Natural killer cell treated with Interleukin-12 subunit alpha and Interleukin-12 subunit beta and Interleukin-15 and Interleukin-18, amount 100 ng/mL, for 72 hours (primary cell): ENCODE data around the gene BTBD9. TPM values are rescaled to one million over a fixed set of nuclear protein-coding genes. Genes with fewer than 3 reads are reported as not detected.

Source experiments
- ATAC-seq, 2 donors: fragments of 150-1000 bp; cut with Tn5 transposase in 1 of 2; sonication (Bioruptor Pico), chemical (Tn5 transposase) in 1 of 2; 2 replicates each; pipeline ENCODE4 v1.10.0; 2021
- DNase-seq: peaks from one replicate; pipeline ENCODE4 v3.0.0; 2022; ENCODE audit warnings: low spot score
- H3K27ac Mint-ChIP-seq, 2 donors: 1 replicate in 1 of 2; 2 replicates in 1 of 2; pipeline ENCODE4 v1.8.0; 2022; ENCODE audit warnings: mixed read lengths in 2 of 2, mild to moderate bottlenecking in 1 of 2, moderate library complexity in 1 of 2
- H3K27me3 Mint-ChIP-seq, 2 donors: 1 replicate in 1 of 2; 2 replicates in 1 of 2; pipeline ENCODE4 v1.8.0; 2022; ENCODE audit warnings: mixed read lengths in 2 of 2
- H3K36me3 Mint-ChIP-seq: one replicate; pipeline ENCODE4 v1.8.0; 2022; ENCODE audit warnings: mixed read lengths
- H3K4me1 Mint-ChIP-seq, 2 donors: 1 replicate in 1 of 2; 2 replicates in 1 of 2; pipeline ENCODE4 v1.8.0; 2022; ENCODE audit warnings: low read depth in 2 of 2, mixed read lengths in 2 of 2, mild to moderate bottlenecking in 1 of 2
- H3K4me3 Mint-ChIP-seq: one replicate; pipeline ENCODE4 v1.8.0; 2022; ENCODE audit warnings: mixed read lengths
- H3K9me3 Mint-ChIP-seq: 2 replicates; pipeline ENCODE4 v1.8.0; 2022; ENCODE audit warnings: mixed read lengths
- total RNA-seq, 2 donors: library from RNA; stranded (reverse); gene quantifications; one replicate each; pipeline ENCODE4 v1.2.3, GENCODE V29; 2022

BTBD9 gene
- total RNA-seq, 2 donors from 2014 or later = 27.7 to 34.2 TPM

DNA sequence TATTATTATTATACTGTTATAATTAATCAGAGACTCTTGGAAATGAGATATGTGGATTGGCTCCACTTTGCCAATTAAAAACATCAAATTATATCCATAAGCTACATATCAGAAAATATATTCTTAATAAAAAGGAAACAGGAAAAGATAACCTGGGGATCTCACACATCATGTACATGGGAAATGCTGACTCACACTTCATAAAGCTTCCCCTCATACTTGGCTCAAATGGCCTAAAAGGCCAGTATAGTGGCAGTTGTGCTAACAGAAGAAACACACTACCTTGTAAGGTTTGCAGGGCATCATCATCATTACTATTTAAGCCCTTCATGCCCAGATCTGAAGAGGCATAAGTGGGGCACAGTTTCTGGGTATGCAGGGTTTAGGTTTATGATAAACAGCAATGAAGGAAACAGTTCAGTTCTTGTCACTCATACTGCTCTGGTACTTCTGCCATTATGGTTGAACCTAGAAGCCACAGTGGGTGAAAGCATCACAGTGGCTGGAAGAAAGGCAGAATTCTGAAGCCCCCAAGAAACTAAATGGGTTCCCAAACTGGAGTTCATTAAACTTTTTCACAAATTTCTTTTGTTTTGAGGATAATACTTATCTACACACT is 60.6 kb downstream of the BTBD9 start:
- no peak for ATAC-seq
- Mint-ChIP-seq H3K36me3 (no peaks in the 10 kb centered on the region), H3K4me3 (no peak overlapping the region), H3K27ac (no peak overlapping the region), H3K9me3 (no peaks in the 10 kb centered on the region), H3K4me1 (peaks cover 0 to 2% of the 10 kb centered on the region in 2 donors), H3K27me3 (no peaks in the 10 kb centered on the region)
- no peak for DNase-seq

- no peak for DNase-seq
- H3K36me3 Mint-ChIP-seq = no peaks in the 10 kb centered on the region
Observed at GRCh38 chr6:38578075-38578474, 61.7 kb downstream of the BTBD9 start.

DNA sequence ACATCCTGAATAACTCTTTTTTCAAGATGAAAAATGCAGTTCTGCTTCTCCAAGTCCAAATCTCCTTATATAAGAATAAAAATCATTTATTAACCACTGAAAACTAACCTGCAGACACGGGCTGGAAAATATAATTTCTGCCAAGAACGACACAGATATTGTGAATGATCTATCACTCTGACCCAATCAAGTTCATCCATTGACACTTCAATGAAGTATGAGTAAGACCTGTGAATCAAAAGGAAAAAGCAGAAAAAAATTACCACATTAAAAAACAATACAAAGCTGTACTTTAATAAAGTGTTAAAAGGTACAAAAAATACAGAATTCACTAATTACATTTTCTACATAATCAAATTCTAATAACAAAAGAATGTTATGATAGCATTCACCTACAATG is 62.2 kb downstream of the BTBD9 start:
- H3K4me1 Mint-ChIP-seq = peaks cover 6% of the 10 kb centered on the region in 2 donors
- ATAC-seq (no peak), DNase-seq (no peak)
- H3K27ac Mint-ChIP-seq = peak overlapping the region in 1 of 2 donors; percentile 8
- no peaks in the 10 kb centered on the region for H3K9me3 Mint-ChIP-seq
- H3K36me3 Mint-ChIP-seq = no peaks in the 10 kb centered on the region
- no peak overlapping the region for H3K4me3 Mint-ChIP-seq
- no peaks in the 10 kb centered on the region for H3K27me3 Mint-ChIP-seq

More at GRCh38 chr6:38578075-38578474, 61.7 kb downstream of the BTBD9 start:
- no peaks in the 10 kb centered on the region for H3K9me3 Mint-ChIP-seq
- no peak overlapping the region for H3K4me3 Mint-ChIP-seq
- peak overlapping the region in 1 of 2 donors; percentile 8 for H3K27ac Mint-ChIP-seq
- ATAC-seq = no peak
- H3K4me1 Mint-ChIP-seq = peaks cover 5 to 6% of the 10 kb centered on the region in 2 donors
- H3K27me3 Mint-ChIP-seq = no peaks in the 10 kb centered on the region

DNA sequence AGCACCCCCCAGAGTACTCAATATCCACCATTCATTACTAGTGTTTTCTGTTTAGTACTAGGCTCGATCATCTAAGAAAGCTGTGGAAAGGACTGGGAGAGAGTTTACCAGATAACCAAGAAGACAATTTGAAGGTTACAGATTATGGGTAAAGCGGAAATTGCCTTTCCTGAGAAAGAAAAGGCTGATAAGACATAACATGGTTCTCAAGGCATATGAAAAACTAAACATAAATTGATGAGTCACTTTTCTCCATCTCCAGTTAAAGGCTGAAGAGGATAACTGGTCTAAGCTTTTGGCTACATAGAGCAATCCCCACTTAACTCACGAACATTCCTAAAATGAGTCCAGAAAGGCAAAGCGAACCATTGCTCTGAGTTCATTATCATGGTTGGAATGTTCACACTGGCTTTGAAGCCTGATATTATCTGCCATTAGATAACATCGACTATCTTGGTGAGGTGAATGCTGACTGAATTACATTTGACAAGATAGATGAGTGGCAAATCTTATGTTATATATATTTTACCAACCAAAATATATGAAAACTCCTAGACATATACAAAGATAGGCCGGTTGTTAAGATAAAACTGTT is 65.8 kb downstream of the BTBD9 start:
- DNase-seq (no peak), ATAC-seq (no peak)
- no peaks in the 10 kb centered on the region for H3K27me3 Mint-ChIP-seq
- H3K36me3 Mint-ChIP-seq = no peaks in the 10 kb centered on the region
- no peaks in the 10 kb centered on the region for H3K9me3 Mint-ChIP-seq
- H3K4me3 Mint-ChIP-seq = no peak overlapping the region
- peaks cover 19 to 22% of the 10 kb centered on the region in 2 donors for H3K4me1 Mint-ChIP-seq
- H3K27ac Mint-ChIP-seq = peak overlapping the region; percentile 7 to 25

DNA sequence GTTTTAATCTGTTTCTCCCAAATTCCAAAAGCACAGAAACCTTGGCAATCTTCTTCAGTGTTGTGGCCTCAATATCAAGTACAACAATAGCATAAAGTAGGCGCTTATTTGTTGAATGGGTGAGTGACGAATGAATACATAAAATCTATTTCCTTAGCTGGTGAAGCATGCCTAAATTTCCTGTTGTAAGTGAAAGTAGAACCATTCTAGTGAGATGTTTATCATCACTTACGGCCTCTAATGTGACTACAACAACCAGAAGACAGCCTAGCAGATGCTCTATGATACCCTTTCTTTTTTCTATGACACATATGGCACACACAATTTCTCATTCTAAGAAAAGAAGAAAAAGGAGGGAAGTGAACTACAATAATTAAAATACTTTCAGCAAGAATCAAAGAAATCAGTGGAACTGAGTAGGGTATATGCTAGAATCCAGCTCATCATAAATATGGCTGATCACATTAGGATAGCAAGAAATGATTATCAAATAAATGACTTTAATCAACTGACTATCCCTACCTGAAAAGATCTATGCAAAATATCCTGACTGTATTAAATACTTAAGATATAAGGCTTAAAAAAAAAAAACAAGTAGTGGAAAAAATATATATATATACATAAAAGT is 67.4 kb downstream of the BTBD9 start:
- Mint-ChIP-seq H3K27ac (peak overlapping the region; percentile 80 to 88), H3K4me1 (peaks cover 19 to 22% of the 10 kb centered on the region in 2 donors), H3K36me3 (no peaks in the 10 kb centered on the region)

GRCh38 chr6:38571721-38572120 is 68.0 kb downstream of the BTBD9 start:
- no peak for ATAC-seq

More for the DNA sequence above, 67.4 kb downstream of the BTBD9 start:
- ATAC-seq (peak; percentile 67 to 93), DNase-seq (no peak)
- Mint-ChIP-seq H3K9me3 (no peaks in the 10 kb centered on the region), H3K27me3 (no peaks in the 10 kb centered on the region), H3K4me3 (peak overlapping the region; percentile 77)

DNA sequence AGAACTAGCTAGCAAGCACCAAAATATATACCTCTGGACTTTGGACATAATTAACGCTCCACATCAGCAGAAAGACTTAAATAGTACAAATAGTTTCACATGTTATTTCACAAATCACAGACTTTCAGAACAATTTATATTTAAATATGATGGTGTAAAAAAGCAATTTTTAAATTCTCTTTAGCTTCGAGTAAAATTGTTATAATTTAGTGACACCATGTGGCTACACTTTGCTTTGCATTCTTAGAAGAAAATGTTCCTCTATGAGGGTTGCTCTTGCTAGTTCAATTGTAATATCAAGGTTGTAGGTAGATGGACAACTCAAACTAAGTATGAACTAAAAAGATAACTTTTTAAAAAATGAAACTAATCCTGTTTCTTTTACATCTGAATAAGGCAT is 69.0 kb downstream of the BTBD9 start:
- no peak for DNase-seq
- peaks cover 19 to 22% of the 10 kb centered on the region in 2 donors for H3K4me1 Mint-ChIP-seq
- peak overlapping the region in 1 of 2 donors; percentile 88 for H3K27ac Mint-ChIP-seq
- H3K36me3 Mint-ChIP-seq = no peaks in the 10 kb centered on the region
- H3K4me3 Mint-ChIP-seq = no peak overlapping the region
- H3K27me3 Mint-ChIP-seq = no peaks in the 10 kb centered on the region
- no peaks in the 10 kb centered on the region for H3K9me3 Mint-ChIP-seq
- no peak for ATAC-seq

More at GRCh38 chr6:38571721-38572120, 68.0 kb downstream of the BTBD9 start:
- Mint-ChIP-seq H3K4me3 (peak overlapping the region; percentile 77), H3K27ac (peak overlapping the region; percentile 80 to 88), H3K4me1 (peaks cover 19 to 22% of the 10 kb centered on the region in 2 donors), H3K36me3 (no peaks in the 10 kb centered on the region), H3K27me3 (no peaks in the 10 kb centered on the region), H3K9me3 (no peaks in the 10 kb centered on the region)
- no peak for DNase-seq

DNA sequence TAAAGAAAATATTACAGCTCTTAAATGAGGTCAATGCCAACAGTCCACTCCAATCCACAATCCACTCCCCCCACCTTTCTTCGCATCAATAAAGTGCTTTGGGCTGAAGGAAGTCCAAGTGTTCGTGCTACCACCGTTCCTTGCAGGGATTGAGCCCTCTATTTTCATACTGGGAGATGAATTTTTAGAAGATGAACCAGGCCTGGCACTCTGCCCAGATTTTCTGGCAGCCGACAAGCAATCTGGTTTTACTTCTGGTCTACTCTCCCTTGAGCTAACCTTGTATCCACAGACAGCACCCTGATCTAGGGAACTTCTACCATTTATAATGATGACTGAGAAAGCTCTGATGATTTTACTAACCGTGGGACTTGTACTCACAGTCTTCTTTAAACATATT is 72.3 kb downstream of the BTBD9 start:
- Mint-ChIP-seq H3K27me3 (no peaks in the 10 kb centered on the region), H3K27ac (no peak overlapping the region), H3K4me1 (peaks cover 15 to 16% of the 10 kb centered on the region in 2 donors), H3K9me3 (no peaks in the 10 kb centered on the region), H3K36me3 (no peaks in the 10 kb centered on the region), H3K4me3 (no peak overlapping the region)
- ATAC-seq (no peak), DNase-seq (no peak)

GRCh38 chr6:38566295-38567030 is 73.3 kb downstream of the BTBD9 start:
- H3K27me3 Mint-ChIP-seq = no peaks in the 10 kb centered on the region
- no peak overlapping the region for H3K27ac Mint-ChIP-seq
- H3K4me1 Mint-ChIP-seq = peaks cover 5 to 6% of the 10 kb centered on the region in 2 donors
- no peak for DNase-seq
- no peaks in the 10 kb centered on the region for H3K9me3 Mint-ChIP-seq
- H3K36me3 Mint-ChIP-seq = no peaks in the 10 kb centered on the region
- no peak for ATAC-seq
- H3K4me3 Mint-ChIP-seq = no peak overlapping the region

DNA sequence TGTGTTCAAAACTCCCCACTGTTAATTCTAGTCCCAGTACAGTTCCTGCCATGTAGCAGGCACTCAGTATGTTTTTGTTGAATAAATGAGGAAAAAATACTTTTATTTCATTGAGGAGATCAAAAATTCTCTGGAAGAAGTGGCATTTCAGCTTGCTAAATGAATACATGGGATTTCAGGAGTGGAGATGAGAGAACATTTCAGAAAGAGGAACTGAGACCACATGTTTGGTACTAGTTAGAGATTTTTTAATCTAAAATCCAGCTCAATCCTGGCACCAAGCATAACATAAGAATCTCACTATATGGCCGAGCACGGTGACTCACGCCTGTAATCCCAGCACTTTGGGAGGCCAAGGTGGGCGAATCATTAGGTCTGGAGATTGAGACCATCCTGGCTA is 75.4 kb downstream of the BTBD9 start:
- ATAC-seq (no peak), DNase-seq (no peak)
- H3K27ac Mint-ChIP-seq = no peak overlapping the region
- H3K36me3 Mint-ChIP-seq = no peaks in the 10 kb centered on the region
- no peaks in the 10 kb centered on the region for H3K4me1 Mint-ChIP-seq
- no peak overlapping the region for H3K4me3 Mint-ChIP-seq
- H3K9me3 Mint-ChIP-seq = no peaks in the 10 kb centered on the region
- no peaks in the 10 kb centered on the region for H3K27me3 Mint-ChIP-seq

- no peaks in the 10 kb centered on the region for H3K27me3 Mint-ChIP-seq
- no peaks in the 10 kb centered on the region for H3K9me3 Mint-ChIP-seq
- H3K27ac Mint-ChIP-seq = no peak overlapping the region
- ATAC-seq = no peak
- no peaks in the 10 kb centered on the region for H3K36me3 Mint-ChIP-seq
- no peak overlapping the region for H3K4me3 Mint-ChIP-seq
- DNase-seq = no peak
- H3K4me1 Mint-ChIP-seq = no peaks in the 10 kb centered on the region
Observed at GRCh38 chr6:38555606-38556005, 84.1 kb downstream of the BTBD9 start.

DNA sequence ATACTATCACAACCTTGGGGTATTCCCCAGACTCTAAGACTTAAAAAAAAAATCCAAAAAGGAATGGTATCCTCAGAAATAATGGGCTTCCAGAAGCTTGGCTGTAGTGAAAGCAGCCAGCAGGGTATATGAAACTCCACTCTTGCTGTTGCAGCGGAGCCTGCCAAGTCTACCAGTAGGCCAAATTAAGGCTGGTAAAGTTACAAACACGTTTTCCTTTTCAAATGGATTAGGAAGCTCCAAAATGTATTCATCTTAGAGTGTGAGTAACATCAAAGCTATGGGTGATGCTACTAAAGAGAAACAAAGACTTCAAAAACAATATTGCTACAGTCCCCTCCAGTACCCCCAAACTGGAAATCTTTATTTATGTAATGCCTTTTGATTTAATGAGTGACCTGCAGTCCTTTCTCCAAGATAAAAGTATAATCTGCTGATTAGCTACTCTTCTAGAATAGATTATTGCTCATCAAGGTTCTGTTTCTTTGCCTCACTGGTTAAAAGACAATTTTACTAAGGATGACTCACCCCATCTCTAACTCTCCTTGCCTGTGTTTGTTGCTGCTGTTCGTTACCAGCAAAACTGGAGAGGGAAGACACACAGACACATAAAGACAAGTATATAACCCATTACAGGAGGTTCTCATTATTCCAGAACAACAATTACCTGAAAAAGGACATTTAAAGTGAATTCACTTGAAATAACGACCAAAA is 84.9 kb downstream of the BTBD9 start:
- Mint-ChIP-seq H3K27ac (no peak overlapping the region), H3K4me1 (no peaks in the 10 kb centered on the region), H3K27me3 (no peaks in the 10 kb centered on the region), H3K4me3 (no peak overlapping the region), H3K36me3 (no peaks in the 10 kb centered on the region), H3K9me3 (no peaks in the 10 kb centered on the region)
- no peak for ATAC-seq
- no peak for DNase-seq

- Mint-ChIP-seq H3K36me3 (no peaks in the 10 kb centered on the region), H3K4me1 (no peaks in the 10 kb centered on the region), H3K9me3 (no peaks in the 10 kb centered on the region), H3K4me3 (no peak overlapping the region), H3K27me3 (no peaks in the 10 kb centered on the region), H3K27ac (no peak overlapping the region)
- ATAC-seq (no peak), DNase-seq (no peak)
Observed at GRCh38 chr6:38554014-38554413, 85.7 kb downstream of the BTBD9 start.
